HepG2 (cell line): ENCODE data around the gene DDX24. TPM values are rescaled to one million over a fixed set of nuclear protein-coding genes. Genes with fewer than 3 reads are reported as not detected.

Experiments
- ATAC-seq: fragments of 200-7000 bp; cut with Tn5 transposase; 3 replicates; pipeline ENCODE4 v1.9.1; 2020; ENCODE audit warnings: mild to moderate bottlenecking, moderate library complexity
- BruUV-seq: library from RNA; stranded (reverse); fragments of 400-500 nt; replicated peaks from 2 replicates; lab custom pipeline; 2021; lab: Mats Ljungman, UMichigan
- CTCF ChIA-PET: fragments of 300-600 bp; formaldehyde crosslinking; extraction: SDS; loops from one replicate; lab custom pipeline; 2021; ENCODE audit warnings: low total read pairs, inconsistent platforms, low intra/inter-chr PET ratio; lab: Yijun Ruan, JAX
- POLR2A ChIA-PET: fragments of 350-600 bp; sonication (Branson Sonifier 250); formaldehyde crosslinking; loops from one replicate; lab custom pipeline; 2020; ENCODE audit warnings: antibody characterized with exemption, inconsistent platforms; lab: Yijun Ruan, JAX
- DNase-seq: peaks from one replicate; pipeline ENCODE4 v3.0.0-alpha.2; 2015; ENCODE audit warnings: low spot score
- FAIRE-seq: peaks from 3 replicates; lab custom pipeline; 2011; peaks lifted over from hg19 to GRCh38; lab: Jason Lieb, UNC
- H2AFZ ChIP-seq: one replicate; pipeline ENCODE4 v1.6.1; 2011; ENCODE audit warnings: low read length, inconsistent platforms
- H3K27ac ChIP-seq: fragments of 300-600 bp; 3 replicates; pipeline ENCODE4 v1.8.0; 2011; ENCODE audit warnings: mixed run types, mild to moderate bottlenecking, mixed read lengths, low read length, inconsistent platforms; ENCODE audit not compliant: insufficient read depth; ENCODE audit errors: extremely low read length
- H3K27me3 ChIP-seq, 2 experiments: fragments of 200-600 bp in 1 of 2; 2 replicates in 1 of 2; 3 replicates in 1 of 2; pipeline versions ENCODE4 v1.6.0 to v1.8.0; 2011; ENCODE audit warnings: low read length in 2 of 2, mild to moderate bottlenecking in 2 of 2, moderate library complexity in 2 of 2, inconsistent platforms in 1 of 2; ENCODE audit not compliant: insufficient read depth in 2 of 2, control insufficient read depth in 1 of 2
- H3K36me3 ChIP-seq, 2 experiments: fragments of 200-600 bp in 1 of 2; replicated peaks in 1 of 2; 2 replicates in 1 of 2; 3 replicates in 1 of 2; pipeline versions ENCODE4 v1.5.1 to v1.8.0; 2011; ENCODE audit warnings: low read length in 2 of 2, inconsistent platforms in 1 of 2; ENCODE audit not compliant: insufficient read depth in 2 of 2, control insufficient read depth in 1 of 2
- H3K4me1 ChIP-seq: 2 replicates; pipeline ENCODE4 v1.5.1; 2012; ENCODE audit warnings: low read length, inconsistent platforms; ENCODE audit not compliant: insufficient read depth
- H3K4me2 ChIP-seq: 2 replicates; pipeline ENCODE4 v1.6.0; 2011; ENCODE audit warnings: low read depth, low read length, inconsistent platforms
- H3K4me3 ChIP-seq, 3 experiments: fragments of 200-600 bp in 1 of 3; sonication (generic), shearing (Covaris generic) in 1 of 3; replicated peaks in 1 of 3; 2 replicates each; pipeline ENCODE4 v1.5.1; 2011 to 2016; ENCODE audit warnings: low read length in 3 of 3, inconsistent platforms in 2 of 3, low read depth in 2 of 3, mild to moderate bottlenecking in 2 of 3, control low read depth in 1 of 3, mixed read lengths in 1 of 3; ENCODE audit not compliant: insufficient read depth in 1 of 3
- H3K79me2 ChIP-seq: one replicate; pipeline ENCODE4 v1.6.1; 2011; ENCODE audit warnings: low read length, inconsistent platforms; ENCODE audit not compliant: insufficient read depth
- H3K9ac ChIP-seq: 2 replicates; pipeline ENCODE4 v1.6.0; 2011; ENCODE audit warnings: mild to moderate bottlenecking, low read depth, low read length, inconsistent platforms; ENCODE audit not compliant: insufficient read depth
- H3K9me3 ChIP-seq: 2 replicates; pipeline ENCODE4 v1.5.1; 2012; ENCODE audit warnings: mild to moderate bottlenecking, low read length
- H4K20me1 ChIP-seq: 2 replicates; pipeline ENCODE4 v1.6.0; 2011; ENCODE audit warnings: inconsistent platforms, mild to moderate bottlenecking, low read length, moderate library complexity; ENCODE audit not compliant: insufficient read depth
- ATF1 ChIP-seq: IDR thresholded peaks from 2 replicates; pipeline ENCODE4 v1.6.1; 2016; ENCODE audit warnings: mild to moderate bottlenecking, control low read depth
- ELF3 ChIP-seq: IDR thresholded peaks from 2 replicates; pipeline ENCODE4 v1.6.1; 2016; ENCODE audit warnings: missing genetic modification reagents, missing compliant biosample characterization
- KLF15 ChIP-seq: sonication (generic); formaldehyde crosslinking; IDR thresholded peaks from 2 replicates; pipeline ENCODE4 v1.8.1; 2023; ENCODE audit warnings: borderline replicate concordance, mild to moderate bottlenecking, inconsistent platforms, missing genetic modification reagents, mixed read lengths
- NR2F2 ChIP-seq: IDR thresholded peaks from 2 replicates; pipeline ENCODE4 v1.6.1; 2012; ENCODE audit warnings: low read depth, inconsistent platforms, borderline replicate concordance
- RAD51 ChIP-seq: fragments of 450-650 bp; IDR thresholded peaks from 2 replicates; pipeline ENCODE4 v1.6.1; 2016; ENCODE audit warnings: borderline replicate concordance
- RBFOX2 ChIP-seq: fragments of 200-400 bp; formaldehyde crosslinking; IDR thresholded peaks from 2 replicates; pipeline ENCODE4 v1.6.1; 2017; ENCODE audit warnings: low read depth, mild to moderate bottlenecking, low read length
- RORA ChIP-seq: sonication (generic); formaldehyde crosslinking; IDR thresholded peaks from 2 replicates; pipeline ENCODE4 v1.5.0; 2020; ENCODE audit warnings: mild to moderate bottlenecking, missing genetic modification reagents, moderate library complexity
- WIZ ChIP-seq: sonication (generic); formaldehyde crosslinking; IDR thresholded peaks from 2 replicates; pipeline ENCODE4 v1.5.1; 2020; ENCODE audit warnings: mild to moderate bottlenecking, missing genetic modification reagents
- ZFP36 ChIP-seq: fragments of 150-350 bp; IDR thresholded peaks from 2 replicates; pipeline ENCODE4 v1.6.1; 2018; ENCODE audit warnings: borderline replicate concordance, low read length, low read depth; ENCODE audit not compliant: partially characterized antibody
- WGBS: methylation state at CpG from one replicate; pipeline ENCODE4 v1.1.6; 2017; ENCODE audit warnings: low lambda C conversion rate; 5-methylcytosine and 5-hydroxymethylcytosine counted together
- in situ Hi-C: cut with HindIII; loops from 2 replicates; pipeline ENCODE4 v1.10.0; 2017; ENCODE audit warnings: low pct_unique_long_range_greater_than_20kb; ENCODE audit not compliant: extremely low pct_ligation_motif_present
- intact Hi-C: fragments of 100-400 bp; cut with micrococcal nuclease; formaldehyde crosslinking; loops from one replicate; pipeline ENCODE4 v1.10.0; 2022; ENCODE audit not compliant: unreplicated experiment
- polyA plus RNA-seq, 8 experiments: library from polyadenylated mRNA; depleted of rRNA in 3 of 8; stranded (reverse) in 7 of 8; unstranded in 1 of 8; fragments of >200 nt; fragmentation: Illumina TruSeq in 4 of 8; extraction: Trizol in 4 of 8; gene quantifications; 2 replicates each; pipeline versions ENCODE4 v1.2.1 to v1.2.3, GENCODE V29; 2011 to 2016; ENCODE audit warnings: low read depth in 4 of 8, missing spikeins in 1 of 8, mixed read lengths in 1 of 8; ENCODE audit not compliant: insufficient read depth in 1 of 8
- total RNA-seq, 5 experiments: library from RNA; depleted of rRNA; stranded (reverse); fragments of >200 nt; fragmentation: Illumina TruSeq; extraction: Trizol; gene quantifications; 2 replicates each; pipeline ENCODE4 v1.2.3, GENCODE V29; 2016; ENCODE audit warnings: low read depth in 1 of 5
- TF ChIP-seq, protein P1 (sequence below): IDR thresholded peaks from 2 replicates; pipeline ENCODE4 v1.6.1; 2018; ENCODE audit warnings: missing genetic modification reagents
- TF ChIP-seq, protein P2 (sequence below): sonication (generic); formaldehyde crosslinking; IDR thresholded peaks from 2 replicates; pipeline ENCODE4 v1.4.0; 2020; ENCODE audit warnings: missing genetic modification reagents, borderline replicate concordance
- TF ChIP-seq, protein P3 (sequence below): IDR thresholded peaks from 2 replicates; pipeline ENCODE4 v1.6.1; 2016; ENCODE audit warnings: mild to moderate bottlenecking
- TF ChIP-seq, protein P4 (sequence below): sonication (generic); formaldehyde crosslinking; IDR thresholded peaks from 2 replicates; pipeline ENCODE4 v1.8.1; 2023; ENCODE audit warnings: missing genetic modification reagents, inconsistent platforms, borderline replicate concordance
- TF ChIP-seq, protein P5 (sequence below): sonication (generic); formaldehyde crosslinking; IDR thresholded peaks from 2 replicates; pipeline ENCODE4 v1.5.0; 2020; ENCODE audit warnings: missing genetic modification reagents

Gene DDX24
- total and polyA plus RNA-seq, 2 of the 13 experiments (the other 11 are each of a cell fraction or from before 2014, with no cell fraction given), result 67.3 to 149 TPM

DNA sequence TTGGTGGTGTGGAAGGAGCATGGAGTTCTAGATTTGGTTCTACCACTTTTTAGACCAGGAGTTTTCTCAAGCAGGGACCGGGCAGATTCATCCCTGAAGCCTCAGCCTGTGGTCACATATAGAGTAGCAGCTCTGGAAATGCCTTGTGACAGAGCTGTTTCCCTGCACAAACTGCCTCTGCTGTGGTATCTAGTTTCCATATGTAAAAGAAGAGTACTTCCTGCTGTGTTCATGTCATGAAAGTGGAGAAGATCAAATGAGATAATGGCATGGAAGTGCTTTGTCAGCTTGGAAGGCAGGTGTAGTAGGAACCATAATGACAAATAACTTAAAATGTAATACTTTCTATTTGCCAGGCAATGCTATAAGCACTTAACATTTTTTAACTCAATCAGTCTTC, 28.8 kb downstream of the DDX24 start (continued):
- TF ChIP-seq, protein P1, sequence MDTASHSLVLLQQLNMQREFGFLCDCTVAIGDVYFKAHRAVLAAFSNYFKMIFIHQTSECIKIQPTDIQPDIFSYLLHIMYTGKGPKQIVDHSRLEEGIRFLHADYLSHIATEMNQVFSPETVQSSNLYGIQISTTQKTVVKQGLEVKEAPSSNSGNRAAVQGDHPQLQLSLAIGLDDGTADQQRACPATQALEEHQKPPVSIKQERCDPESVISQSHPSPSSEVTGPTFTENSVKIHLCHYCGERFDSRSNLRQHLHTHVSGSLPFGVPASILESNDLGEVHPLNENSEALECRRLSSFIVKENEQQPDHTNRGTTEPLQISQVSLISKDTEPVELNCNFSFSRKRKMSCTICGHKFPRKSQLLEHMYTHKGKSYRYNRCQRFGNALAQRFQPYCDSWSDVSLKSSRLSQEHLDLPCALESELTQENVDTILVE, result no peak
- TF ChIP-seq, protein P2, sequence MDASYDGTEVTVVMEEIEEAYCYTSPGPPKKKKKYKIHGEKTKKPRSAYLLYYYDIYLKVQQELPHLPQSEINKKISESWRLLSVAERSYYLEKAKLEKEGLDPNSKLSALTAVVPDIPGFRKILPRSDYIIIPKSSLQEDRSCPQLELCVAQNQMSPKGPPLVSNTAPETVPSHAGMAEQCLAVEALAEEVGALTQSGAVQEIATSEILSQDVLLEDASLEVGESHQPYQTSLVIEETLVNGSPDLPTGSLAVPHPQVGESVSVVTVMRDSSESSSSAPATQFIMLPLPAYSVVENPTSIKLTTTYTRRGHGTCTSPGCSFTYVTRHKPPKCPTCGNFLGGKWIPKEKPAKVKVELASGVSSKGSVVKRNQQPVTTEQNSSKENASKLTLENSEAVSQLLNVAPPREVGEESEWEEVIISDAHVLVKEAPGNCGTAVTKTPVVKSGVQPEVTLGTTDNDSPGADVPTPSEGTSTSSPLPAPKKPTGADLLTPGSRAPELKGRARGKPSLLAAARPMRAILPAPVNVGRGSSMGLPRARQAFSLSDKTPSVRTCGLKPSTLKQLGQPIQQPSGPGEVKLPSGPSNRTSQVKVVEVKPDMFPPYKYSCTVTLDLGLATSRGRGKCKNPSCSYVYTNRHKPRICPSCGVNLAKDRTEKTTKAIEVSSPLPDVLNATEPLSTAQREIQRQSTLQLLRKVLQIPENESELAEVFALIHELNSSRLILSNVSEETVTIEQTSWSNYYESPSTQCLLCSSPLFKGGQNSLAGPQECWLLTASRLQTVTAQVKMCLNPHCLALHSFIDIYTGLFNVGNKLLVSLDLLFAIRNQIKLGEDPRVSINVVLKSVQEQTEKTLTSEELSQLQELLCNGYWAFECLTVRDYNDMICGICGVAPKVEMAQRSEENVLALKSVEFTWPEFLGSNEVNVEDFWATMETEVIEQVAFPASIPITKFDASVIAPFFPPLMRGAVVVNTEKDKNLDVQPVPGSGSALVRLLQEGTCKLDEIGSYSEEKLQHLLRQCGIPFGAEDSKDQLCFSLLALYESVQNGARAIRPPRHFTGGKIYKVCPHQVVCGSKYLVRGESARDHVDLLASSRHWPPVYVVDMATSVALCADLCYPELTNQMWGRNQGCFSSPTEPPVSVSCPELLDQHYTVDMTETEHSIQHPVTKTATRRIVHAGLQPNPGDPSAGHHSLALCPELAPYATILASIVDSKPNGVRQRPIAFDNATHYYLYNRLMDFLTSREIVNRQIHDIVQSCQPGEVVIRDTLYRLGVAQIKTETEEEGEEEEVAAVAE (CRISPR knock-in tag), result no peak

DNA sequence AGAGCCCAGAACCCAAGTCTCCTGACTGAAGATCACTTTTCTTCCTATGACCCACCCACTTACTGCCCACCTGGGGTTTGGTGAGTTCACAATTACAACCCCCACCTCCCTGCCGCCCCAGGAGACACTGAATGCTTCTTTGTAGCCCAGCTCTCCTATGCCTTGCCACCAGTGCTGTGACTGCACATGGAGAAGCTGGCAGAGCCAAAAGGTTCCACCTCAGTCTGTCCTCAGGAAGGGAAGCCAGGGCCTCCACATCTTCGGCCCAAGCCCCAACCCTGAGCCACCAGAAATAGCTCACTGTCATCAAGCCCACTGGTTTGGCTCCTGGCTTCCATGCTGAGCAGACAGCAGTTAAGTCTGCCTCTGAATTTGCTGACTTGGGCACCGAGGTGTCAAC, 29.2 kb downstream of the DDX24 start:
- H3K9ac ChIP-seq, result no peak overlapping the region
- no peak overlapping the region for H3K4me2 ChIP-seq
- FAIRE-seq (no peak), DNase-seq (no peak), ATAC-seq (no peak)
- no TSS peak for BruUV-seq
- H3K27ac ChIP-seq, result no peak overlapping the region
- no peaks in the 10 kb centered on the region for H3K9me3 ChIP-seq
- POLR2A ChIA-PET, result interaction anchor here (1.0 kb wide), 1 partner anchor 77 kb away, joined by 3 read pairs; no protein-coding TSS in a partner anchor
- peaks cover 35 to 95% of the 10 kb centered on the region in 2 experiments for H3K36me3 ChIP-seq
- no peaks in the 10 kb centered on the region for H4K20me1 ChIP-seq
- in situ Hi-C loops, result loop anchor here (10.0 kb wide), 1 partner anchor 253 kb away; no protein-coding TSS in a partner anchor
- H3K27me3 ChIP-seq, result no peaks in the 10 kb centered on the region
- H3K4me3 ChIP-seq, result no peak overlapping the region
- H3K4me1 ChIP-seq, result peaks cover 5% of the 10 kb centered on the region
- no peaks in the 10 kb centered on the region for H3K79me2 ChIP-seq
- H2AFZ ChIP-seq, result no peak overlapping the region
- 94% methylated on average over 2 of the region's 3 CpGs for WGBS
- CTCF ChIA-PET, result interaction anchor here (1.9 kb wide), 1 partner anchor 85 kb away, joined by 12 read pairs; no protein-coding TSS in a partner anchor
- intact Hi-C loops, result loop anchor here (1.0 kb wide), 1 partner anchor 85 kb away; no protein-coding TSS in a partner anchor
- TF ChIP-seq KLF15 (no peak), RAD51 (no peak), RORA (CRISPR knock-in tag) (no peak), ELF3 (CRISPR knock-in tag) (no peak), ATF1 (no peak), NR2F2 (no peak), WIZ (CRISPR knock-in tag) (no peak), RBFOX2 (no peak), ZFP36 (no peak)
- TF ChIP-seq, protein P3, sequence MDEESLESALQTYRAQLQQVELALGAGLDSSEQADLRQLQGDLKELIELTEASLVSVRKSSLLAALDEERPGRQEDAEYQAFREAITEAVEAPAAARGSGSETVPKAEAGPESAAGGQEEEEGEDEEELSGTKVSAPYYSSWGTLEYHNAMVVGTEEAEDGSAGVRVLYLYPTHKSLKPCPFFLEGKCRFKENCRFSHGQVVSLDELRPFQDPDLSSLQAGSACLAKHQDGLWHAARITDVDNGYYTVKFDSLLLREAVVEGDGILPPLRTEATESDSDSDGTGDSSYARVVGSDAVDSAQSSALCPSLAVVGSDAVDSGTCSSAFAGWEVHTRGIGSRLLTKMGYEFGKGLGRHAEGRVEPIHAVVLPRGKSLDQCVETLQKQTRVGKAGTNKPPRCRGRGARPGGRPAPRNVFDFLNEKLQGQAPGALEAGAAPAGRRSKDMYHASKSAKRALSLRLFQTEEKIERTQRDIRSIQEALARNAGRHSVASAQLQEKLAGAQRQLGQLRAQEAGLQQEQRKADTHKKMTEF (CRISPR knock-in tag), result no peak
- TF ChIP-seq, protein P4, sequence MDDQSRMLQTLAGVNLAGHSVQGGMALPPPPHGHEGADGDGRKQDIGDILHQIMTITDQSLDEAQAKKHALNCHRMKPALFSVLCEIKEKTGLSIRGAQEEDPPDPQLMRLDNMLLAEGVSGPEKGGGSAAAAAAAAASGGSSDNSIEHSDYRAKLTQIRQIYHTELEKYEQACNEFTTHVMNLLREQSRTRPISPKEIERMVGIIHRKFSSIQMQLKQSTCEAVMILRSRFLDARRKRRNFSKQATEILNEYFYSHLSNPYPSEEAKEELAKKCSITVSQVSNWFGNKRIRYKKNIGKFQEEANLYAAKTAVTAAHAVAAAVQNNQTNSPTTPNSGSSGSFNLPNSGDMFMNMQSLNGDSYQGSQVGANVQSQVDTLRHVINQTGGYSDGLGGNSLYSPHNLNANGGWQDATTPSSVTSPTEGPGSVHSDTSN (CRISPR knock-in tag), result no peak
- TF ChIP-seq, protein P5, sequence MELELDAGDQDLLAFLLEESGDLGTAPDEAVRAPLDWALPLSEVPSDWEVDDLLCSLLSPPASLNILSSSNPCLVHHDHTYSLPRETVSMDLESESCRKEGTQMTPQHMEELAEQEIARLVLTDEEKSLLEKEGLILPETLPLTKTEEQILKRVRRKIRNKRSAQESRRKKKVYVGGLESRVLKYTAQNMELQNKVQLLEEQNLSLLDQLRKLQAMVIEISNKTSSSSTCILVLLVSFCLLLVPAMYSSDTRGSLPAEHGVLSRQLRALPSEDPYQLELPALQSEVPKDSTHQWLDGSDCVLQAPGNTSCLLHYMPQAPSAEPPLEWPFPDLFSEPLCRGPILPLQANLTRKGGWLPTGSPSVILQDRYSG (CRISPR knock-in tag), result no peak
